ENCODE measurements around the gene IGSF23.
"Not testable (repeated sequence)": the region's sequence is repeated elsewhere in the genome, so short reads cannot be mapped to it uniquely, and the experiment has no call there.

Gene IGSF23

GRCh38 chr19:44680536-44680935, 67.2 kb downstream of the IGSF23 start:
- in situ Hi-C loops (cut with MboI; ENCODE audit: low sequenced_read_pairs, unreplicated experiment): no loop called here
- TF ChIP-seq CTCF (IDR thresholded peaks at IDR 0.05; ENCODE audit: borderline replicate concordance, control extremely low read depth, extremely low read depth, insufficient read depth, missing control alignments): no peak
- no peak for DNase-seq (ENCODE audit: low spot score)

GRCh38 chr19:44681992-44682790, 68.8 kb downstream of the IGSF23 start:
- in situ Hi-C loops (cut with MboI; ENCODE audit: low sequenced_read_pairs, unreplicated experiment): no loop called here
- TF ChIP-seq CTCF (IDR thresholded peaks at IDR 0.05; ENCODE audit: borderline replicate concordance, control extremely low read depth, extremely low read depth, insufficient read depth, missing control alignments): no peak
- no peak for DNase-seq (ENCODE audit: low spot score)

GRCh38 chr19:44682807-44683206, 69.4 kb downstream of the IGSF23 start:
- in situ Hi-C loops (cut with MboI; ENCODE audit: low sequenced_read_pairs, unreplicated experiment): no loop called here

GRCh38 chr19:44683434-44684210, 70.3 kb downstream of the IGSF23 start:
- DNase-seq (ENCODE audit: low spot score): no peak
- in situ Hi-C loops (cut with MboI; ENCODE audit: low sequenced_read_pairs, unreplicated experiment): no loop called here
- TF ChIP-seq CTCF (IDR thresholded peaks at IDR 0.05; ENCODE audit: borderline replicate concordance, control extremely low read depth, extremely low read depth, insufficient read depth, missing control alignments): no peak

More at GRCh38 chr19:44682807-44683206, 69.4 kb downstream of the IGSF23 start:
- TF ChIP-seq CTCF (IDR thresholded peaks at IDR 0.05; ENCODE audit: borderline replicate concordance, control extremely low read depth, extremely low read depth, insufficient read depth, missing control alignments): no peak
- no peak for DNase-seq (ENCODE audit: low spot score)

- in situ Hi-C loops (cut with MboI; ENCODE audit: low sequenced_read_pairs, unreplicated experiment); DNase-seq (ENCODE audit: low spot score): not testable (repeated sequence)
Measured at GRCh38 chr19:44684396-44684795, 71.0 kb downstream of the IGSF23 start.

- in situ Hi-C loops (cut with MboI; ENCODE audit: low sequenced_read_pairs, unreplicated experiment): no loop called here
- no peak for DNase-seq (ENCODE audit: low spot score)
- no peak for TF ChIP-seq CTCF (IDR thresholded peaks at IDR 0.05; ENCODE audit: borderline replicate concordance, control extremely low read depth, extremely low read depth, insufficient read depth, missing control alignments)
Measured at GRCh38 chr19:44684892-44685863, 71.8 kb downstream of the IGSF23 start.

Measured in GM13976 (cell line).